HepG2 (cell line): ENCODE results near the gene TSPAN7. TPM values are rescaled to one million over a fixed set of nuclear protein-coding genes. Genes with fewer than 3 reads are reported as not detected.
A peak's percentile ranks its signal among the peaks of the same experiment; 100 is the strongest.

Experiments
- EP300 ChIP-seq, 3 experiments: sonication (generic) in 1 of 3; formaldehyde crosslinking in 1 of 3; IDR thresholded peaks; 2 replicates each; pipeline versions ENCODE4 v1.5.1 to v1.6.1; 2011 to 2020; ENCODE audit warnings: low read depth in 2 of 3, low read length in 2 of 3, borderline replicate concordance in 1 of 3, improper control_type of control experiment in 1 of 3, mild to moderate bottlenecking in 1 of 3, missing genetic modification reagents in 1 of 3, moderate library complexity in 1 of 3
- FOXP4 ChIP-seq: sonication (generic); formaldehyde crosslinking; IDR thresholded peaks from 2 replicates; pipeline ENCODE4 v1.4.0; 2020; ENCODE audit warnings: missing genetic modification reagents
- MXD3 ChIP-seq: IDR thresholded peaks from 2 replicates; pipeline ENCODE4 v1.6.1; 2016; ENCODE audit warnings: mild to moderate bottlenecking, missing biosample characterization, missing genetic modification reagents
- NCOA2 ChIP-seq: sonication (generic); formaldehyde crosslinking; IDR thresholded peaks from 2 replicates; pipeline ENCODE4 v1.8.0; 2022; ENCODE audit warnings: inconsistent platforms
- PATZ1 ChIP-seq: sonication (generic); formaldehyde crosslinking; IDR thresholded peaks from 2 replicates; pipeline ENCODE4 v1.4.0; 2020; ENCODE audit warnings: missing genetic modification reagents
- PAXIP1 ChIP-seq: sonication (generic); formaldehyde crosslinking; conservative IDR thresholded peaks from 2 replicates; pipeline ENCODE4 v1.4.0; 2020; ENCODE audit warnings: mild to moderate bottlenecking, missing genetic modification reagents, moderate library complexity
- RARA ChIP-seq: IDR thresholded peaks from 2 replicates; pipeline ENCODE4 v1.6.1; 2016; ENCODE audit warnings: missing genetic modification reagents, missing compliant biosample characterization
- RXRB ChIP-seq: IDR thresholded peaks from 2 replicates; pipeline ENCODE4 v1.6.1; 2016; ENCODE audit warnings: borderline replicate concordance, missing genetic modification reagents, missing compliant biosample characterization
- SOX6 ChIP-seq, 2 experiments: fragments of 450-650 bp in 1 of 2; sonication (generic) in 1 of 2; formaldehyde crosslinking in 1 of 2; IDR thresholded peaks; 2 replicates each; pipeline versions ENCODE4 v1.4.0 to v1.6.1; 2017 to 2020; ENCODE audit warnings: antibody characterized with exemption in 1 of 2, mild to moderate bottlenecking in 1 of 2, missing genetic modification reagents in 1 of 2
- STAT6 ChIP-seq: sonication (generic); formaldehyde crosslinking; IDR thresholded peaks from 2 replicates; pipeline ENCODE4 v1.4.0; 2020; ENCODE audit warnings: missing genetic modification reagents, mild to moderate bottlenecking, borderline replicate concordance
- ZIK1 ChIP-seq: sonication (generic); formaldehyde crosslinking; IDR thresholded peaks from 2 replicates; pipeline ENCODE4 v1.5.0; 2020; ENCODE audit warnings: mild to moderate bottlenecking, low read depth, missing genetic modification reagents, borderline replicate concordance
- ZNF547 ChIP-seq: sonication (generic); formaldehyde crosslinking; IDR thresholded peaks from 2 replicates; pipeline ENCODE4 v1.5.1; 2020; ENCODE audit warnings: mild to moderate bottlenecking, missing genetic modification reagents
- ZNF572 ChIP-seq: sonication (generic); formaldehyde crosslinking; IDR thresholded peaks from 2 replicates; pipeline ENCODE4 v1.5.1; 2020; ENCODE audit warnings: mild to moderate bottlenecking, missing genetic modification reagents
- ZNF770 ChIP-seq: sonication (generic); formaldehyde crosslinking; IDR thresholded peaks from 2 replicates; pipeline ENCODE4 v1.5.0; 2020; ENCODE audit warnings: mild to moderate bottlenecking, missing genetic modification reagents
- polyA plus RNA-seq, 8 experiments: library from polyadenylated mRNA; depleted of rRNA in 3 of 8; stranded (reverse) in 7 of 8; unstranded in 1 of 8; fragments of >200 nt; fragmentation: Illumina TruSeq in 4 of 8; extraction: Trizol in 4 of 8; gene quantifications; 2 replicates each; pipeline versions ENCODE4 v1.2.1 to v1.2.3, GENCODE V29; 2011 to 2016; ENCODE audit warnings: low read depth in 4 of 8, missing spikeins in 1 of 8, mixed read lengths in 1 of 8; ENCODE audit not compliant: insufficient read depth in 1 of 8
- total RNA-seq, 5 experiments: library from RNA; depleted of rRNA; stranded (reverse); fragments of >200 nt; fragmentation: Illumina TruSeq; extraction: Trizol; gene quantifications; 2 replicates each; pipeline ENCODE4 v1.2.3, GENCODE V29; 2016; ENCODE audit warnings: low read depth in 1 of 5

The TSPAN7 gene
- total and polyA plus RNA-seq, 2 of the 13 experiments (the other 11 are each of a cell fraction or from before 2014, with no cell fraction given), result 21.4 to 47.1 TPM

GRCh38 chrX:38638952-38639529, 77.7 kb downstream of the TSPAN7 start (continued):
- TF ChIP-seq EP300 (IDR thresholded peaks at IDR 0.05; ENCODE audit: low read depth in 2 of 2, low read length in 2 of 2), result peak in 1 of 2 experiments; percentile 23; a peak in 1 of 4 replicates
- TF ChIP-seq EP300 (CRISPR knock-in tag; IDR thresholded peaks at IDR 0.05; ENCODE audit: borderline replicate concordance), result no peak
- no peak for TF ChIP-seq ZIK1
- no peak for TF ChIP-seq STAT6
- peak; percentile 50; the same call in 1 of the 2 replicates for TF ChIP-seq NCOA2 (CRISPR knock-in tag)
- TF ChIP-seq ZNF770 (CRISPR knock-in tag), result no peak
- TF ChIP-seq RXRB, result 0 out of 2 replicates have a peak, but pooled peaks have one; percentile 21
- TF ChIP-seq MXD3 (CRISPR knock-in tag), result no peak
- no peak for TF ChIP-seq SOX6 (IDR thresholded peaks at IDR 0.05)
- 0 out of 2 replicates have a peak, but pooled peaks have one; percentile 13 for TF ChIP-seq SOX6 (CRISPR knock-in tag; IDR thresholded peaks at IDR 0.05)
- TF ChIP-seq PAXIP1 (CRISPR knock-in tag), result peak; percentile 29; the same call in 1 of the 2 replicates
- peak; percentile 28; the same call in 1 of the 2 replicates for TF ChIP-seq FOXP4 (CRISPR knock-in tag)
- no peak for TF ChIP-seq ZNF572 (CRISPR knock-in tag)
- TF ChIP-seq RARA (CRISPR knock-in tag), result 0 out of 2 replicates have a peak, but pooled peaks have one; percentile 10
- TF ChIP-seq ZNF547, result no peak
- peak; percentile 23; the same call in 1 of the 2 replicates for TF ChIP-seq PATZ1 (CRISPR knock-in tag)
